KG1 (cell line): ENCODE results near the gene CCT2.

Experiments used
- DNase-seq: peaks from one replicate; lab custom pipeline; 2025; lab: John Stamatoyannopoulos, UW

Gene CCT2

GRCh38 chr12:69642531-69642930 lies 57.3 kb downstream of the CCT2 start:
- DNase-seq: no peak

GRCh38 chr12:69644511-69644910 lies 59.3 kb downstream of the CCT2 start:
- no peak for DNase-seq

GRCh38 chr12:69645031-69645430 lies 59.8 kb downstream of the CCT2 start:
- DNase-seq: no peak

GRCh38 chr12:69647178-69647577 lies 61.9 kb downstream of the CCT2 start:
- no peak for DNase-seq

- no peak for DNase-seq
Observed at GRCh38 chr12:69648476-69648875, 63.2 kb downstream of the CCT2 start.

DNA sequence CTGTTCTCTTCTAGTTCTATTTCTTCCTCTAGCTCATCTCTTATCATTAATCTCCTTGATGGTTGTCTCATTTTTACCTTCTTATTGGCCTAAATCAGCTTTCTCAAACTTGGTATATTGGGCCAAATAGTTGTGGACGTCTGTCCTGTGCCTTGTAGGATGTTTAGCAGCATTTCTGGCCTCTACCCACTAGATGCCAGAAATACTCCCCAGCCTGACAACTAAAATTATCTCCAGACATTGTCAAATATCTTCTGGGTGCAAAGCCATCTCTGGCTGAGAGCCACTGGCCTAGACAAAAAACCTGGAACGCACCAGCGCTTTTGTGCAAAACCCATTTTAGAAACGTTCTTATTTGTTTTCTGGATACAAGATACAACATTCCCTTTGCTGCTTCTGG lies 64.3 kb downstream of the CCT2 start:
- no peak for DNase-seq
